Measurements from ENCODE around the gene FAM50A.
A peak's percentile ranks its signal among the peaks of the same experiment; 100 is the strongest.

FAM50A gene

DNA sequence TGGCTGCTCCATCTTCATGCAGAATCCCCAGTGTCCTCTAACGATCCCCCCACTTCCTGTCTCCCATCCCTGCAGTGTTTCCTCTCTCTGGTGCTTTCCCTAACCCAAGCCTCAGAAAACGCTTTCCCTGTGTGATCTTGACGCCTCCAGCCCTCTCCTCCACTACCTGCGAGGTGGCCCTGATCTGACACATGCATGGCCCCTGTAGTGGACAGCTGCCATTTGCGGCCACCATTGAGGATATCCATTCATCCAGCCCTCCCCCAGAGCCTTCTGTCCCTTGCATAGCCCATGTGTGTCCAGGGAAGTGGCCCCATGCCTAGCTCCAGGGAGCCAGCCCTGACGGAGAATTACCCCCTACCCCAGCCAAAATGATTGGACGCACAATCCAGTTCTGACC lies 39.4 kb downstream of the FAM50A start:
- no peaks in the 10 kb centered on the region for H3K9me3 Mint-ChIP-seq
- H3K4me1 Mint-ChIP-seq (ENCODE audit: low read depth), result peaks cover 28% of the 10 kb centered on the region
- no peak overlapping the region for H3K4me3 Mint-ChIP-seq
- peaks cover 1% of the 10 kb centered on the region for H3K27me3 Mint-ChIP-seq
- peaks cover 37% of the 10 kb centered on the region for H3K36me3 Mint-ChIP-seq (ENCODE audit: low read depth)
- H3K27ac Mint-ChIP-seq, result no peak overlapping the region
- intact Hi-C loops (cut with micrococcal nuclease), result no loop called here

DNA sequence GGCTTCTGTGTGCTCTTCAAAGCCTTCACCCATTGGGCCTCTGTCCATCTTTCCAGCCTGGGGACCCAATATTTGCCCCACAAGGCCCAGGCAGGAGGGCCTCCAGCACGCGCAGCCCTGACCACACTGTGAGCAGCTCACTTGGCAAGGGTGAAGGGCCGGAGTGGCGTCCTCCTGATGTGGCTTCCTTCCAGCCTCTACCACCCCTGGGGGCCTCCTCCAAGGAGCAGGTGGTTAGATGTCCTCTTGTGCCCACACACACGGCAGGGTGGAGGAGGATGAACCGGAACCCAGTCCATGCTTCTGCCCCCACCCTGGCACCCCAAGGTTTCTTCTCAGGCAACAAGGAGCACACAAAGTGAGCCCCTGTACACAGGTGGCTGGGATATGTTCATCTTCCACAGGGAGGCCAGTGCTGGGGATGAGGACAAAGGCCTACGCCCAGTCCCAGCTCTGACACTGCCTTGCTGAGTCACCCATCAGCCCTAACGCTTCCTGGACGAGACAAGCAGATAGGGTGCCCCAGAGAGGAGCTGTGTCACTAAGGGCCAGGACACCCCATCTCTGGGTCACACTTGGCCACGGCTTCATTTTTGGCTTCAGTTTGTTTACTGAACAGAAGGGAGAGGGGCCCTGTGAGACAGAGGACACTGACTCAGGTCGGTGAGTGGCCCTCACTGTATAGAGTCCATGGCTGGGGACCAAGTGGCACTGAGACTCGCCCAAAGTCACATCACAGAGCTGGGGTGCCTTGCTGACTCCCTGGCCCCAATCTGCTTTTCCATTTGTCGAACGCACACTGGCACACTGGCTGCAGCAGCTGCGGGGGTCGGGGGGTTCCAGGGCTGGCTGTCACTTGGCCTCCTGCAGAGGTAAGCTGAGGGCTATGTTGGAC lies 40.6 kb downstream of the FAM50A start:
- Mint-ChIP-seq H3K27me3 (peaks cover 1% of the 10 kb centered on the region), H3K9me3 (no peaks in the 10 kb centered on the region), H3K27ac (peak overlapping the region; percentile 79), H3K4me3 (peak overlapping the region; percentile 51), H3K36me3 (ENCODE audit: low read depth) (peaks cover 42% of the 10 kb centered on the region), H3K4me1 (ENCODE audit: low read depth) (peaks cover 34% of the 10 kb centered on the region)
- intact Hi-C loops (cut with micrococcal nuclease), result no loop called here

GRCh38 chrX:154485150-154486051 lies 41.5 kb downstream of the FAM50A start:
- Mint-ChIP-seq H3K36me3 (ENCODE audit: low read depth) (peaks cover 42% of the 10 kb centered on the region), H3K9me3 (no peaks in the 10 kb centered on the region), H3K4me1 (ENCODE audit: low read depth) (peaks cover 37% of the 10 kb centered on the region), H3K27ac (peak overlapping the region; percentile 79), H3K4me3 (peak overlapping the region; percentile 67), H3K27me3 (peaks cover 1% of the 10 kb centered on the region)
- intact Hi-C loops (cut with micrococcal nuclease), result no loop called here

GRCh38 chrX:154486052-154486395 lies 42.1 kb downstream of the FAM50A start:
- peaks cover 47% of the 10 kb centered on the region for H3K36me3 Mint-ChIP-seq (ENCODE audit: low read depth)
- intact Hi-C loops (cut with micrococcal nuclease), result no loop called here

GRCh38 chrX:154486396-154487207 lies 42.7 kb downstream of the FAM50A start, which contains the start of gene UBL4A:
Gene UBL4A (minus strand): TSS chrX:154486615. CDS start chrX:154486584, 31 bp downstream.
- Mint-ChIP-seq H3K27me3 (peaks cover 1% of the 10 kb centered on the region), H3K27ac (peak within 1 kb of the TSS; percentile 79), H3K36me3 (ENCODE audit: low read depth) (peaks cover 47% of the 10 kb centered on the region), H3K4me1 (ENCODE audit: low read depth) (peaks cover 43% of the 10 kb centered on the region), H3K9me3 (no peaks in the 10 kb centered on the region), H3K4me3 (peak within 1 kb of the TSS; percentile 75)
- intact Hi-C loops (cut with micrococcal nuclease), result no loop called here

More at GRCh38 chrX:154486052-154486395, 42.1 kb downstream of the FAM50A start:
- peaks cover 37% of the 10 kb centered on the region for H3K4me1 Mint-ChIP-seq (ENCODE audit: low read depth)
- no peaks in the 10 kb centered on the region for H3K9me3 Mint-ChIP-seq
- H3K27ac Mint-ChIP-seq, result peak overlapping the region; percentile 79
- peaks cover 1% of the 10 kb centered on the region for H3K27me3 Mint-ChIP-seq
- H3K4me3 Mint-ChIP-seq, result peak overlapping the region; percentile 67

- Mint-ChIP-seq H3K27ac (no peak overlapping the region), H3K4me3 (no peak overlapping the region), H3K9me3 (no peaks in the 10 kb centered on the region), H3K36me3 (ENCODE audit: low read depth) (peaks cover 47% of the 10 kb centered on the region), H3K4me1 (ENCODE audit: low read depth) (peaks cover 38% of the 10 kb centered on the region), H3K27me3 (peaks cover 1% of the 10 kb centered on the region)
- intact Hi-C loops (cut with micrococcal nuclease), result no loop called here
These were observed 43.8 kb downstream of the FAM50A start for GRCh38 chrX:154487518-154488290.

GRCh38 chrX:154488336-154489075 lies 44.6 kb downstream of the FAM50A start:
- Mint-ChIP-seq H3K27me3 (peaks cover 3% of the 10 kb centered on the region), H3K4me1 (ENCODE audit: low read depth) (peaks cover 38% of the 10 kb centered on the region), H3K4me3 (no peak overlapping the region), H3K27ac (peak overlapping the region; percentile 95), H3K36me3 (ENCODE audit: low read depth) (peaks cover 41% of the 10 kb centered on the region), H3K9me3 (no peaks in the 10 kb centered on the region)
- intact Hi-C loops (cut with micrococcal nuclease), result no loop called here

DNA sequence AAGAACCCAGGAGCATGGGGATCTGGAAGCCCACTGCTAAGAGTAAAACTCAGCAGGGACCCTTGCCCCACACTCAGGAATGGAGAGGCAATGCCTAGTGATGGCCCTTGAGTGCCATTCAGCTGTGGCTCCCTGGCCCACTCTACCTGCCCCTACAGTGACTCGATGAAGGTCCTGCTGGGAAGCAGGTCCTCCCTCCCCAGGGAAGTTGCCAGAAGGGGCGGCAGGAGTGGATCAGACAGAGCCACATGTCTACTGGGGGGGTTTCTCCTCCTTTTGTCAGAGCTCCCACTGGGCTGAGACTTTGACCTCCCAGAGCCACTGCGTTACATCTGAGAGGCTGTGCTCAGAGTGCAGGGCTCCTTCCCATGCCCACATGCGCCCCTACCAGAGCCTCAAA lies 45.2 kb downstream of the FAM50A start:
- no peaks in the 10 kb centered on the region for H3K9me3 Mint-ChIP-seq
- intact Hi-C loops (cut with micrococcal nuclease), result no loop called here
- H3K27me3 Mint-ChIP-seq, result peaks cover 3% of the 10 kb centered on the region
- H3K27ac Mint-ChIP-seq, result peak overlapping the region; percentile 95
- H3K4me1 Mint-ChIP-seq (ENCODE audit: low read depth), result peaks cover 35% of the 10 kb centered on the region
- H3K36me3 Mint-ChIP-seq (ENCODE audit: low read depth), result peaks cover 35% of the 10 kb centered on the region
- H3K4me3 Mint-ChIP-seq, result peak overlapping the region; percentile 82

DNA sequence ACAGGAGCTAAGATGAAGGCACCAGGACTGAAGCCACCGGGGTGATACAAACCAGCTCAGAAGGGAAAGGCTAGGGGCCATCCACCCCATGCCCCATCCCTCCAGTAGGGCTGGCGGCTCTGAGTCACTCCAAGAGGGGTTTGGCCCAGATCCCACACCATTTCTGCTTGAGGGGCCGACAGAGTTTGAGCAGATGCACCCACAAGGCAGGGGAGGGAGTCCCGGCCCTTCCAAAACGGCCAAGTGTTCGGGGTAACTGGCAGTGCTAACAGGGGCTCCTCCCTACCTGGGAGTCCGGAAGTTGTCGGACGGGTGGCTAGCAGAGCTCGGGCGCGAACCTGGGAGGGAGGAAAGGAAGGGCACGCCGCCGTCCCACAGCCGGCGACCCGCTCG lies 46.1 kb downstream of the FAM50A start:
- H3K27ac Mint-ChIP-seq, result peak overlapping the region; percentile 95
- peaks cover 26% of the 10 kb centered on the region for H3K36me3 Mint-ChIP-seq (ENCODE audit: low read depth)
- H3K4me1 Mint-ChIP-seq (ENCODE audit: low read depth), result peaks cover 29% of the 10 kb centered on the region
- peak overlapping the region; percentile 82 for H3K4me3 Mint-ChIP-seq
- no peaks in the 10 kb centered on the region for H3K9me3 Mint-ChIP-seq
- H3K27me3 Mint-ChIP-seq, result peaks cover 3% of the 10 kb centered on the region
- intact Hi-C loops (cut with micrococcal nuclease), result loop anchor here (5.0 kb wide), 1 partner anchor 37 kb away; no protein-coding TSS in a partner anchor

- Mint-ChIP-seq H3K36me3 (ENCODE audit: low read depth) (peaks cover 21% of the 10 kb centered on the region), H3K9me3 (no peaks in the 10 kb centered on the region), H3K27ac (peak within 1 kb of the TSS; percentile 95), H3K27me3 (peaks cover 3% of the 10 kb centered on the region), H3K4me3 (peak within 1 kb of the TSS; percentile 82), H3K4me1 (ENCODE audit: low read depth) (peaks cover 29% of the 10 kb centered on the region)
- intact Hi-C loops (cut with micrococcal nuclease), result loop anchor here (5.0 kb wide), 1 partner anchor 37 kb away; no protein-coding TSS in a partner anchor
These were observed 46.6 kb downstream of the FAM50A start, which contains the start of gene SLC10A3 for GRCh38 chrX:154490414-154491083. Gene SLC10A3 (minus strand): TSS chrX:154490629. CDS start chrX:154488940, 1,689 bp downstream.

DNA sequence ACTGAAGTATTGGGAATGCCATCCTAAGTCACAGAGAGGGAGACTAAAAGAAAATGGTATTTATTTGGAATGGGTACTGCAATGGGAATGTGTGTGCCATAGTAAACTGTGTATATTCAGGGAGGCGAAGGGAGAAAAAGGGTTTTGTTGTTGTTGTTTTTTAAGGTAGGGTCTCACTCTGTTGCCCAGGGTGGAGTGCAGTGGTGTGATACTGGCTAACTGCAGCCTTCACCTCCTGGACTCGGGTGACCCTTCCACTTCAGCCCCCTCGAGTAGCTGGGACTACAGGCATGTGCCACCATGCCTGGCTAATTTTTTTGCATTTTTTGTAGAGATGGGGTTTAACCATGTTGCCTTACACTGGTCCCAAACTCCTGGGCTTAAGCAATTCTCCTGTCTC lies 50.8 kb downstream of the FAM50A start:
- Mint-ChIP-seq H3K4me3 (no peak overlapping the region), H3K27me3 (peaks cover 2% of the 10 kb centered on the region), H3K36me3 (ENCODE audit: low read depth) (peaks cover 5% of the 10 kb centered on the region), H3K4me1 (ENCODE audit: low read depth) (peaks cover 9% of the 10 kb centered on the region), H3K9me3 (no peaks in the 10 kb centered on the region), H3K27ac (no peak overlapping the region)
- intact Hi-C loops (cut with micrococcal nuclease), result loop anchor here (5.0 kb wide), 1 partner anchor 33 kb away; no protein-coding TSS in a partner anchor

DNA sequence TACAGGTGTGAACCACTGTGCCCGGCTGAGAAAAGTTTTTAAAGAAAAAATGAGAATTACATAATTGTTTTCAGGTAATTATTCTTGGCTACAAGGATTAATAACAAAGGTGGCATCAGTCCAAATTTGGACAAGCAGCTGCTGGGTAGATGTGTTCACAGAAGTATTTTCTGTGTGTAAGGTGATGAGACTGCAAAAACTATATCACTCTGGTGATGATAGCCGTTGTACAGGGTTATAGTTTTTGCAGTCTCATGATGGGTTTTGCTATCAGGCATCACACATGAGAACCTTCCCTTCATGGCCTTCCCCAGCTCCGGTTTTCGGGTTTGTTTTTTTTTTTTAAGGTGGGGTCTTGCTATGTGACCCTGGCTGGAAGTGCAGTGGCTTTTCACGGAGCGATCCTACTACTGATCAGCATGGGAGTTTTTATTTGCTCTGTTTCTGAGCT lies 51.6 kb downstream of the FAM50A start:
- intact Hi-C loops (cut with micrococcal nuclease), result no loop called here
- no peak overlapping the region for H3K27ac Mint-ChIP-seq

More for the DNA sequence above, 51.6 kb downstream of the FAM50A start:
- H3K27me3 Mint-ChIP-seq, result peaks cover 2% of the 10 kb centered on the region
- H3K4me3 Mint-ChIP-seq, result no peak overlapping the region
- H3K4me1 Mint-ChIP-seq (ENCODE audit: low read depth), result peaks cover 6% of the 10 kb centered on the region
- peaks cover 5% of the 10 kb centered on the region for H3K36me3 Mint-ChIP-seq (ENCODE audit: low read depth)
- H3K9me3 Mint-ChIP-seq, result no peaks in the 10 kb centered on the region

Measured in dendritic cell treated with granulocyte-macrophage colony-stimulating factor and Interleukin-4, amounts not matched to agents 40 ng/mL and 50 ng/mL, for 4 days (primary cell).